H1 (cell line): ENCODE results near the gene SASH3. TPM values are rescaled to one million over a fixed set of nuclear protein-coding genes. Genes with fewer than 3 reads are reported as not detected.

Experiments used
- CREB1 ChIP-seq: IDR thresholded peaks from 2 replicates; pipeline ENCODE4 v1.6.1; 2012; ENCODE audit warnings: inconsistent platforms
- EP300 ChIP-seq, 2 experiments: IDR thresholded peaks; 1 replicate in 1 of 2; 2 replicates in 1 of 2; pipeline ENCODE4 v1.6.1; 2011 to 2012; ENCODE audit warnings: low read depth in 2 of 2, low read length in 2 of 2, mild to moderate bottlenecking in 2 of 2, borderline replicate concordance in 1 of 2, inconsistent platforms in 1 of 2, moderate library complexity in 1 of 2
- POLR2A ChIP-seq, 2 experiments: IDR thresholded peaks; 1 replicate in 1 of 2; 2 replicates in 1 of 2; pipeline ENCODE4 v1.6.1; 2011; ENCODE audit warnings: low read depth in 2 of 2, low read length in 2 of 2, mild to moderate bottlenecking in 2 of 2; ENCODE audit errors: control extremely low read depth in 1 of 2
- SIRT6 ChIP-seq: IDR thresholded peaks from one replicate; pipeline ENCODE4 v1.7.1; 2012; ENCODE audit warnings: low read length, inconsistent platforms
- TAF1 ChIP-seq: IDR thresholded peaks from 2 replicates; pipeline ENCODE4 v1.6.1; 2011; ENCODE audit warnings: mild to moderate bottlenecking, low read depth, low read length
- polyA plus RNA-seq, 7 experiments: library from polyadenylated mRNA; depleted of rRNA in 3 of 7; stranded (reverse) in 5 of 7; unstranded in 2 of 7; fragments of >200 nt in 5 of 7; fragments of 200-250 nt in 2 of 7; gene quantifications; 1 replicate in 5 of 7; 2 replicates in 1 of 7; 4 replicates in 1 of 7; pipeline versions ENCODE4 v1.2.1 to v1.2.3, GENCODE V29; 2011 to 2013; ENCODE audit warnings: missing spikeins in 2 of 7, mixed read lengths in 2 of 7
- total RNA-seq: library from RNA; stranded (reverse); fragmentation: NEBNext Ultra II Directional; extraction: Animal tissue kit (Norgen Biotek cat#: 25700); gene quantifications from 2 replicates; pipeline ENCODE4 v1.2.1, GENCODE V29; 2021

SASH3 gene
- total and polyA plus RNA-seq, 2 of the 8 experiments (the other 6 are each of a cell fraction or from before 2014, with no cell fraction given): not detected

GRCh38 chrX:129790808-129791207, 11.1 kb downstream of the SASH3 start (continued):
- TF ChIP-seq POLR2A (IDR thresholded peaks at IDR 0.05; ENCODE audit: control extremely low read depth in 1 of 2, low read depth in 2 of 2, low read length in 2 of 2) (no peak), EP300 (IDR thresholded peaks at IDR 0.05; ENCODE audit: borderline replicate concordance in 1 of 2, low read depth in 2 of 2, low read length in 2 of 2) (no peak), TAF1 (no peak), SIRT6 (no peak), CREB1 (no peak)
